OCI-M1 (cell line): Measurements from ENCODE around the gene MEGF11.

Experiments
- DNase-seq: peaks from one replicate; lab custom pipeline; 2025; lab: John Stamatoyannopoulos, UW

The MEGF11 gene

GRCh38 chr15:66170042-66170441, 83.5 kb downstream of the MEGF11 start:
- no peak for DNase-seq

GRCh38 chr15:66169625-66170024, 83.9 kb downstream of the MEGF11 start:
- DNase-seq = no peak

- no peak for DNase-seq
Measured at GRCh38 chr15:66169023-66169422, 84.5 kb downstream of the MEGF11 start.

GRCh38 chr15:66167854-66168253, 85.7 kb downstream of the MEGF11 start:
- peak; percentile 11 for DNase-seq

- no peak for DNase-seq
Measured at GRCh38 chr15:66165856-66166255, 87.7 kb downstream of the MEGF11 start.

- no peak for DNase-seq
Measured at GRCh38 chr15:66164788-66165187, 88.8 kb downstream of the MEGF11 start.

GRCh38 chr15:66163553-66163952, 90.0 kb downstream of the MEGF11 start:
- DNase-seq = no peak

GRCh38 chr15:66162286-66162685, 91.3 kb downstream of the MEGF11 start:
- no peak for DNase-seq

- DNase-seq = no peak
Measured at GRCh38 chr15:66161575-66162118, 91.9 kb downstream of the MEGF11 start.

GRCh38 chr15:66161108-66161507, 92.4 kb downstream of the MEGF11 start:
- DNase-seq = no peak

- no peak for DNase-seq
Measured at GRCh38 chr15:66157507-66157906, 96.0 kb downstream of the MEGF11 start.

GRCh38 chr15:66156310-66156975, 97.1 kb downstream of the MEGF11 start:
- DNase-seq = no peak

GRCh38 chr15:66155065-66155464, 98.5 kb downstream of the MEGF11 start:
- DNase-seq = no peak

GRCh38 chr15:66154581-66154980, 99.0 kb downstream of the MEGF11 start:
- no peak for DNase-seq

GRCh38 chr15:66153549-66154415, 99.8 kb downstream of the MEGF11 start:
- DNase-seq = no peak

GRCh38 chr15:66152650-66153049, 100.9 kb downstream of the MEGF11 start:
- DNase-seq = no peak

- DNase-seq = no peak
Measured at GRCh38 chr15:66151809-66152208, 101.7 kb downstream of the MEGF11 start.

GRCh38 chr15:66149871-66150270, 103.7 kb downstream of the MEGF11 start:
- DNase-seq = no peak

GRCh38 chr15:66148187-66148586, 105.4 kb downstream of the MEGF11 start:
- no peak for DNase-seq

- no peak for DNase-seq
Measured at GRCh38 chr15:66147440-66147839, 106.1 kb downstream of the MEGF11 start.

GRCh38 chr15:66145726-66146182, 107.8 kb downstream of the MEGF11 start:
- DNase-seq = no peak

GRCh38 chr15:66144978-66145725, 108.4 kb downstream of the MEGF11 start:
- no peak for DNase-seq
